ENCODE results near the gene EYA2.
"Not testable (repeated sequence)": the region's sequence is repeated elsewhere in the genome, so short reads cannot be mapped to it uniquely, and the experiment has no call there.

The EYA2 gene

DNA sequence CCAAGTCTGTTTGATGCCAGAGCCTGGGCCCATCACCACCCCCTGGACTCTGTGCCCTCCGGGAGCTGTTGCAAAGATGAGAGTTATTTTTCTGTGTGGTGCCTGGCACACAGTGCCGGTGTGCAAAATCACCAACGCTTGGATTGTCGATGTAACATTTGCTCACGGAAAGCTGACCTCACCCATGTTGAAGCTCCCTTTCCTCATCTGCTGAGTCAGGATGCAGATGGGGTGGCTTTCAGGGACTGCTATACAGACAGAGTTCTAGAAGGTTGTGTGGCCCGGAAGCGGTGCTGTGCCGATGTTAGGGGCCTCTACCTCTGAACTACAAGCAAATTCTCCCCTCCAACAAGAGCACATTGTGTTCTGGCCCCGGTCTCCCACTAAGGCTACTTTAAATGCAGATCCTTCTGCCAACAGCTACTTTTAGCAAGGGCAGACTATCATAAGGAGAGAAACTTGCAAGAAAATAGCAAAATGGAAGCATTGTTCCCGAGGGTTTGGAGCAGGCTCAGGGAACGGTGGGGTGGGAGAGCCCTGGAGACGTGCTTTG, 34.0 kb downstream of the EYA2 start:
- in situ Hi-C loops (cut with MboI; ENCODE audit: low sequenced_read_pairs, unreplicated experiment): no loop called here
- DNase-seq (ENCODE audit: low spot score): no peak
- TF ChIP-seq CTCF (IDR thresholded peaks at IDR 0.05; ENCODE audit: borderline replicate concordance, control extremely low read depth, extremely low read depth, insufficient read depth, missing control alignments): no peak

GRCh38 chr20:46929902-46930301, 35.3 kb downstream of the EYA2 start:
- in situ Hi-C loops (cut with MboI; ENCODE audit: low sequenced_read_pairs, unreplicated experiment): no loop called here
- TF ChIP-seq CTCF (IDR thresholded peaks at IDR 0.05; ENCODE audit: borderline replicate concordance, control extremely low read depth, extremely low read depth, insufficient read depth, missing control alignments): no peak
- DNase-seq (ENCODE audit: low spot score): no peak

DNA sequence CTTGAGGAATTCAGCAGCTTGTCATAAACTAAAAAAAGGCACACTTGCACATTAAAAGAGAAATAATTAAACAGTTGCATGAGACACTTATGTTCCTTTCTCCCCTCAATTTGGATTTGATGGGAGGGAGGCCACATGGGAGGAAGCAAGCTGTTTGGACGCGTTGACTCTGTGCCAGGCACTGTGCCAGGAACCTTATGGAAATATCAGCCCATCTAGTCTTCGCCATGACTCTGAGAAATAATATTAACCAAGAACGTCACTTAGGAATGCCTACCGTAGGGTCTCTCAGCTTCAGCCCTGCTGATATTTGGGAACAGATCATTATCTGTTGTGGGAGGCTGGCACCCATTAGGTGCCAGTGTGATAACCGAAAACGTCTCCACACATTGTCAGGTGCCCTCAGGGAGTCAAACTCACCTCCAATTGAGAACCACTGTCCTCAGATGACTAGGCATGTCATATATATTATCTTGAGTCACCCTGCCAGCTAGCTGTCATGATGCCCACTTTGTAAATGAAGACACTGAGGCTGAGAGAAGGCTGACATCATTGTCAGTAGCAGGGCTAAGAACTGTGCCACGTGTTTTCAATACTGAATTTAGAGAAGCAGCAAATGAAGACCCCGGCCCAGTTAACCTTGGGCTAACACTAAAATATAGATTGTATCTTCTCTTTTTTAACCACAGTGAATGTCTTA, 36.1 kb downstream of the EYA2 start:
- TF ChIP-seq CTCF (IDR thresholded peaks at IDR 0.05; ENCODE audit: borderline replicate concordance, control extremely low read depth, extremely low read depth, insufficient read depth, missing control alignments): no peak
- in situ Hi-C loops (cut with MboI; ENCODE audit: low sequenced_read_pairs, unreplicated experiment): no loop called here
- no peak for DNase-seq (ENCODE audit: low spot score)

GRCh38 chr20:46931699-46932098, 37.1 kb downstream of the EYA2 start:
- TF ChIP-seq CTCF (IDR thresholded peaks at IDR 0.05; ENCODE audit: borderline replicate concordance, control extremely low read depth, extremely low read depth, insufficient read depth, missing control alignments): no peak
- in situ Hi-C loops (cut with MboI; ENCODE audit: low sequenced_read_pairs, unreplicated experiment): no loop called here
- no peak for DNase-seq (ENCODE audit: low spot score)

DNA sequence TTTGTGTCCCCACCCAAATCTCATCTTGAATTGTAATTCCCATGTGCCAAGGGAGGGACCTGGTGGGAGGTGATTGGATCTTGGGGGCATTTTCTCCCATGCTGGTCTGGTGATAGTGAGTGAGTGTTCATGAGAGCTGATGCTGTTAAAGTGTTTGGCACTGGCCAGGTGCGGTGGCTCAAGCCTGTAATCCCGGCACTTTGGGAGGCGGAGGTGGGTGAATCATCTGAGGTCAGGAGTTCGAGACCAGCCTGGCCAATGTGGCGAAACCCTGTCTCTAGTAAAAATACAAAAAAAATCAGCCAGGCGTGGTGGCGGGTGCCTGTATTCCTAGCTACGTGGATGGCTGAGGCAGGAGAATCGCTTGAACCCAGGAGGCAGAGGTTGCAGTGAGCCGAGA, 37.8 kb downstream of the EYA2 start:
- DNase-seq (ENCODE audit: low spot score); in situ Hi-C loops (cut with MboI; ENCODE audit: low sequenced_read_pairs, unreplicated experiment): not testable (repeated sequence)

GRCh38 chr20:46933150-46933549, 38.5 kb downstream of the EYA2 start:
- in situ Hi-C loops (cut with MboI; ENCODE audit: low sequenced_read_pairs, unreplicated experiment): no loop called here
- no peak for DNase-seq (ENCODE audit: low spot score)
- TF ChIP-seq CTCF (IDR thresholded peaks at IDR 0.05; ENCODE audit: borderline replicate concordance, control extremely low read depth, extremely low read depth, insufficient read depth, missing control alignments): no peak

GRCh38 chr20:46934746-46935287, 40.2 kb downstream of the EYA2 start:
- no peak for DNase-seq (ENCODE audit: low spot score)
- TF ChIP-seq CTCF (IDR thresholded peaks at IDR 0.05; ENCODE audit: borderline replicate concordance, control extremely low read depth, extremely low read depth, insufficient read depth, missing control alignments): no peak
- in situ Hi-C loops (cut with MboI; ENCODE audit: low sequenced_read_pairs, unreplicated experiment): no loop called here

Measured in GM13976 (cell line).